Omental fat pad (tissue), 4 donors: ENCODE measurements around the gene MTRFR. TPM values are rescaled to one million over a fixed set of nuclear protein-coding genes. Genes with fewer than 3 reads are reported as not detected.
"Not testable (repeated sequence)": the region's sequence is repeated elsewhere in the genome, so short reads cannot be mapped to it uniquely, and the experiment has no call there.

ENCODE experiments used
- ATAC-seq: fragments of 150-250 bp; one replicate; pipeline ENCODE4 v1.9.1; 2016; ENCODE audit warnings: mild to moderate bottlenecking, moderate library complexity; ENCODE audit not compliant: low FRiP score
- DNase-seq: peaks from one replicate; pipeline ENCODE4 v3.0.0-alpha.2; 2019; ENCODE audit warnings: low spot score
- CTCF ChIP-seq, 3 donors: fragments of 450-650 bp; IDR thresholded peaks; one replicate each; pipeline ENCODE4 v1.5.1; 2016 to 2017; ENCODE audit warnings: antibody characterized with exemption in 3 of 3, mild to moderate bottlenecking in 3 of 3, moderate library complexity in 2 of 3
- total RNA-seq, 4 donors: library from RNA; depleted of rRNA; stranded (reverse); fragments of >200 nt; gene quantifications; one replicate each; pipeline ENCODE4 v1.1.0, GENCODE V29; 2016

MTRFR gene
- total RNA-seq, 4 donors from 2014 or later: 4.8 to 11.7 (median 8.4) TPM

- ATAC-seq (peak; percentile 86), DNase-seq (no peak)
- TF ChIP-seq CTCF (IDR thresholded peaks at IDR 0.05): no peak
Observed at GRCh38 chr12:123250471-123251383, 17.5 kb downstream of the MTRFR start.

DNA sequence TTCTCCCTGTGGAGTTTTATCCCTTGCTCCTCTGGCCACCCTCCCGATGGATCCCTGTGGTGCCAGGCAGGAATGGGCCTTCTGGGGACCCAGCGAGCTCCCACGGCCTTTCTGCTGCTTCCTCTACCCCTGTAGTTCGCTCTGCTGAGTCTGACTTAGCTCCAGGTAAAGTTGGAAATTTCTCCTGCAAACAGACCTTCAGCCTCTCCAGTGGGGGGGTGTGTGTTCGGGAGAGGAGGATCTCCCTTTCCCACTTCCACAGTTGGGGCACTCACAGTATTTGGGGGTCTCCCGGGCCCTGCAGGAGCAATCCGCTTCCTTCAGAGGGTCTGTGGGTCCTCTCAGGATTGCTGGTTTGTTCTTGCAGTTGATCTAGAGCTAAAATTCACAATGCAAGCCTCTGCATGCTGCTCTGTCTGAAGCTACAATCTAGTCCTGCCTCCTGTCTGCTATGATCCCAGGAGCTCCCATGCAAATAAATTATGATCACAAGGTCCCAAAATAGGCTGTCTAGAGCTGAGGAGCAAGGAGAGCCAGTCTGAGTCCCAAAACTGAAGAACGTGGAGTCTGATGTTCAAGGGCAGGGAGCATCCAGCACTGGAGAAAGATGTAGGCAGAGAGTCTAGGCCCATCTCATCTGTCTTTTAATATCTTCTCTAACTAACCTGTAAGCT lies 18.3 kb downstream of the MTRFR start:
- DNase-seq: no peak

DNA sequence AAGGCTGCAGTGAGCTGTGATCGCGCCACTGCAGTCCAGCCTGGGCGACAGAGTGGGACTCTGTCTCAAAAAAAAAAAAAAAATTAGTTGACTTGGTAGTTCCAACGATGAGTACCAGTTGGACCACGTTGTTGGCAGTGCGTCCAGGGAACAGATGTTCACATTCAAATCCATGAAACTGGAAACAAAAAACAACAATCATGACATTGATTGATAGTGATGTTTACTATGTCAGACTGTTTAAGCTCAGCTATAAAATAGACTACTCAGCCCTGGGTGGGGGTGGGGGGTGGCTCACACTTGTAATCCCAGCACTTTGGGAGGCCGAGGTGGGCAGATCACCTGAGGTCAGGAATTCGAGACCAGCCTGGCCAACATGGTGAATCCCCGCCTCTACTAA lies 19.1 kb downstream of the MTRFR start:
- not testable (repeated sequence) for DNase-seq, ATAC-seq

More for the DNA sequence above, 18.3 kb downstream of the MTRFR start:
- no peak for ATAC-seq
- no peak for TF ChIP-seq CTCF (IDR thresholded peaks at IDR 0.05)

DNA sequence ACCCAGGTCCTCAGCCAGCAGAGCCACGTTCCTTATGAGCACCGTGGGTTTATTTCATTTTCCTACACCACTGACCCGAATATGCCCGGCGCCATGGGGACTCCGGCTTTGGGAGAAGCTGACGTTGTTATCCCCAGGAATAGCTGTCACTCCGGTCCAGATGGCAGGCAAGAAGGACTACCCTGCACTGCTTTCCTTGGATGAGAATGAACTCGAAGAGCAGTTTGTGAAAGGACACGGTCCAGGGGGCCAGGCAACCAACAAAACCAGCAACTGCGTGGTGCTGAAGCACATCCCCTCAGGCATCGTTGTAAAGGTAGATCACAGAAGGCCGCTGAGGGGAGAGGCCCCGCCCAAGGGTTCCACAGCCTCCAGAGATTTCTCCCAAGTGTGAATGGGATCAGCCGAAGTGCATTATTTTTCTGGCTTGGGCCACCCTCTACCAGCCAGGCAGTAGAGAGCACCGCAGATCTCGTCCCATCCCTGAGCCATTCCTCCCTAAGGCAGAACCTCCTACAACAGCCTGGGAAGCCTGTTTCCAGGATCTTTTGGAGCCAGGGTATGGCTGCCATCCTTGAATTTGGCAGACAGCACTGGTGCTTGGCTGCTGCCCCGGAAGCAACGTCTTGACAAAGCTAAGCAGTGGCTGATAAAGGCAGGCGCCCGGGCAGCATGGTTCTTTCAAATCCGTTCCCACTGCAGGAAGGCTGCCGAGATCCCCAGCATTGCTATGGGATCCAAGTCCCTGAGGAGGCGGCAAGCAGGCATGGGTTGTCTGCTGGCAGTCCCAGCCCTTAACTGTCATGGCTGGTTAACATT lies 20.6 kb downstream of the MTRFR start:
- TF ChIP-seq CTCF (IDR thresholded peaks at IDR 0.05): no peak
- DNase-seq (no peak), ATAC-seq (no peak)

DNA sequence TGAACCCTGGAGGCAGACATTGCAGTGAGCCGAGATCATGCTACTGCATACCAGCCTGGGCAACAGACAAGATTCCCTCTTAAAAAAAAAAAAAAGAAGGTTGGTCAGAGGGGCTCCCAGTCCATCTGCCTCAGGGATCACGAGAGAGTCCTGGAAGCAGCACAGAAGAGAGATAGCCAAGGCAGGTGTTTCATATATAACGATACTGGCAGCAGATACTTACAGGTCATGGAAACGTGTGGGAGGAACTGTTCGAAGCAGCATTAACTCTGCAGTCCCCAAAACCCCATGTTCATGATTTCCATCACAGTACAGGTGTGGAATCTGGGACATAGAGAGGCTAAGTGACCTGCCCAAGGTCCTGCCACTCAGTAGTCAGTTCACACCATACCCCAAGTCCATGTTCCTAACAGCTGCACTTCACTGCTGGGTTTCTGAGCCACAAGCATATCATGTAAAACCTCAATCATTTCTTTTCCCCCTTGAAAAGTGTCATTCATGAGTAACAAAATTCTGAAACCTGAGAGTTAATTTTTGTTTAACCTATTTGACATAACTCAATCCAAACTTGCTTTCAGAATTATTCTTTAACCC lies 21.7 kb downstream of the MTRFR start:
- TF ChIP-seq CTCF (IDR thresholded peaks at IDR 0.05): no peak
- ATAC-seq: no peak
- no peak for DNase-seq

DNA sequence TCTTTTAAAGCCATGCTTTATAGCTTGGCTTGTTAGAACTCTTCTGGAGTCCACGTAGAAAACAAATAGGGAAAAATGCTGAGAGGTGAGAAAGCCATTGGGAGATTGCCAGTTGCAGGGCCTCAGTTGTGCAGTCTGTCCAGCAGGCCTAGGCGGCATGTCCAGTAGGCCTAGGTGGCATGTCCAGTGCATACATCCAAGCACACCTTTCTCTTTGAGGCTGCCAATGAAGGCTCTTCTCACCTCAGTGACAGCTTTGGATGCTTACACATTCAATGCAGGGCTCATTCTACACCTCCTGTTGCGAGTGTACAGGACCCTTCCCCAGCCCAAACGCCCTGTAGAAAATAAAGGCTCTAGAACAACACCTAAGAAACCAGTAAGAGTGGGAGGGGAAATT lies 25.4 kb downstream of the MTRFR start:
- no peak for ATAC-seq
- no peak for TF ChIP-seq CTCF (IDR thresholded peaks at IDR 0.05)
- no peak for DNase-seq

- ATAC-seq (no peak), DNase-seq (no peak)
- TF ChIP-seq CTCF (IDR thresholded peaks at IDR 0.05): no peak
Observed at GRCh38 chr12:123260081-123260480, 26.8 kb downstream of the MTRFR start.
